Stimulated activated CD8-positive, alpha-beta memory T cell treated with anti-CD3 and anti-CD28 coated beads, Interleukin-12 subunit alpha, Interleukin-12 subunit beta, amount 100 ng/mL, for 1 hour (primary cell): ENCODE data around the gene LANCL2.
"Not testable (repeated sequence)": the region's sequence is repeated elsewhere in the genome, so short reads cannot be mapped to it uniquely, and the experiment has no call there.

Source experiments
- DNase-seq: peaks from one replicate; pipeline ENCODE4 v3.0.0-alpha.2; 2020; ENCODE audit warnings: low read depth

Gene LANCL2

DNA sequence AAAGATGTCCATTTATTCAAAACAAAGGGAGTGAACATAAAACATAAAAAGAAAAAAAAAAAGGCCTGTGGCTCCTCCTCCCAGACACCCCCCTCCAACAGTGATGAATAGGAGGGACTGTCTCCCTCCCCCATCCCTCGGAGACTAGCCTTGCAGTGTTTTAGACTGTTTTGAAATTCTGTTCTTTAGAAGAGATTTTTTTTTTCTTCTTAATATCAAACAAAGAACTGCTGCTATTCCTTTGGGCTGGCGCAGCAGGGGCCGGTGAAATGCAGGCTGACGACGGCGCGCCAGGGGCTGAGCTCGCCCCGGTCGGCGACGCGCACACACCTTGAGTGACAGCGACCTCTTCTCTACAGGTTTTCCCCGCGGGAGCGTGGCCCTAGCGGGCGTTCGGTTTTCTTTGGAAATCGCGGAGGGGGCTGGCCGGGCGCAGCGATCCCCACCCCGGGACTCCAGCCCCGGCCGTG lies at the start of gene LANCL2:
LANCL2 (plus strand) TSS at position 133 of the 470 bp plus-strand sequence. CDS start 689 bp downstream, outside the sequence.
- peak; percentile 11 for DNase-seq

DNA sequence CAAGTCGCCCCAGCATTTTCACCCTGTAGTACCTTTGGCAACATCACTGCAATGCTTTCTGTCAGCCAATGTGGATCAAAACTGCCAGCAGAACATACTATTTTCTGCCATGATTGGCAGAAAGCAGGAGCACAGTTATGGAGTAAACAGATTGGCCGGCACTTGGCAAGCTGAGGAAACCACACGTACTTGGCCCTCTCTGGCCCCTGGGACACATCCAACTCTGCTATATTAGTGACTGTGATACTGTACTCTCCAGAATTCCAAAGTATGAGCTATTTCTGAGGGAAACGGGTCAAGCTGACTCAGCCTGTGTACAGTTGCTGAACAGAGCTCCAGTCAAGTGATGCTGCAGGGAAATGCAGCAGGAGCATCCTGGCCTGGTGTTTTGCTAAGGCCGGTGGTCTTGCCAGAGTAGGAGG lies 39.8 kb upstream of the LANCL2 start:
- DNase-seq, result no peak

DNA sequence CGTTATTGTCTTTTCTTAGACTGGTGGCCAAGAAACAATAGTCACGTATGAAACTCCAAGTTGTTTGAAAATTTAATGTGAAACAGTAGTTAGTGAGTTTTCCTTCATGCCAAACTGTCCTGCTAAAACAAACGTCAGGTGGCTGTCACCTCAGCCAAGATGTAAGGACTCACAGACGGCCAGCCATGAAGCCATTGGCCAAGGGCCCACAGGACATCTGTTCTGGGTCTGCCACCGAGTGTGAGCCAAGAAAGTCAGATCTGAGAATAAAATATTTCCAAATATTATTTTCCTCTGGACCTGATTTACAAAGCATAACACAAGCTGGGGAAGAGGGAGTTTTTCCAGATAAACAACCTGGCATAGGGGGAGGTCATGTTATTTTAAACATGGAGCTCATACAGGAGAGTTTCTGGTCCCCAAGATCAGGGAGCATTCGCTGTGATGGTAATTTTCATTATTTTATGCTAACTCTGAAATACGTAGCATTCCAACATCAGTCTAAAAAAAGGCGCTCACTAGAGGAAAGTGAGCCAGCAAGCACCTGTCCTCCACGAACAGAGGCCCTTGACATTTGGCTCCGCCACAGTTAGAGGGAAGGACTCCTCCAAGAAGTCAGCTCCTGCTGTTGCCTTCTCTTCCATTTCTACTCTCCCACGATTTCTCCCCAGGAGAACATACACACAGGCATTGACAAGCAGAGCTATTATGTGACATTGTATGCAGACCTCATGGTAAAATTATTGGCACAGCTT lies 38.9 kb upstream of the LANCL2 start:
- no peak for DNase-seq

DNA sequence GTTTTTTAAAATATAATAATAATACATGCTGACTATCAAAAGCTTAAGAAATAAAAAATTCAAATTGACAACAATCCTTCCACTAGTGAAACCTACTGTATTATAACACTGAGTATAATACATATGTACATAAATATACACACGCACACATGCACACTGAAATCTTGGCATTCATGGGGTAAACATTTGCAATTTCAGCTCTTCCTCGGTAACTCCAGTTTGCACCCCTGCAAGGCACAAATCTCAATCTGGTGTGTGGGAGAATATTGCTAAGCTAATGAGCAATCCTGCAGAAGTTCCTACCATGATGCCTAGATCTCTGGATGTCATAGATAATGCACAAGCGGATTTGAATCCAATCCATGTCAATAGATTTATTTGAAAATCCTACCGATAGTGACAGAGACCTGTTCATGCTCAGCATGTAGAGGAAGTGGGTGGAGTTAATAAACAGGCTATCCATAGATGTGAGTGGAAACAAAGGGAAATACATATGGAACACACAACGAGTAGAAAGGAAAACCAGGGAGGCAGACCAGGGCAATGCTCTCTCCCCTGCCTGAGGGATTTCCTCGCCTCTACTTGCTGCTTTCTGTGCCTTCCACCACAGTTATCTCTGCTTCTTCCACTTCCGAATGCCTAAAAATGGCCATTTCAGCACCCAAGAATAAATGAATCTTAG lies 38.1 kb upstream of the LANCL2 start:
- DNase-seq, result no peak

GRCh38 chr7:55335151-55335550 lies 30.0 kb upstream of the LANCL2 start:
- no peak for DNase-seq

DNA sequence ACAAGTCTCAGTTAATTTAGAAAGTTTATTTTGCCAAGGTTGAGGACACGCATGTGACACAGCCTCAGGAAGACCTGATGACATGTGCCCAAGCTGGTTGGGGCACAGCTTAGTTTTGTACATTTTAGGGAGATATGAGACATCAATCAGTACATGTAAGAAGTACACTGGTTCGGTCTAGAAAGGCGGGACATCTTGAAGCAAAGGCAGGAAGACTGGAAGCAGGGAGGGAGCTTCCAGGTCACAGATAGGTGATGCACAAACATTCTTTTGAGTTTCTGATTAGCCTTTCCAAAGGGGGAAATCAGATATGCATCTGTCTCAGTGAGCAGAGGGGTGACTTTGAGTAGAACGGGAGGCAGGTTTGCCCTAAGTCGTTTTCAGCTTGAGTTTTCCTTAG lies 29.4 kb upstream of the LANCL2 start:
- DNase-seq, result no peak

DNA sequence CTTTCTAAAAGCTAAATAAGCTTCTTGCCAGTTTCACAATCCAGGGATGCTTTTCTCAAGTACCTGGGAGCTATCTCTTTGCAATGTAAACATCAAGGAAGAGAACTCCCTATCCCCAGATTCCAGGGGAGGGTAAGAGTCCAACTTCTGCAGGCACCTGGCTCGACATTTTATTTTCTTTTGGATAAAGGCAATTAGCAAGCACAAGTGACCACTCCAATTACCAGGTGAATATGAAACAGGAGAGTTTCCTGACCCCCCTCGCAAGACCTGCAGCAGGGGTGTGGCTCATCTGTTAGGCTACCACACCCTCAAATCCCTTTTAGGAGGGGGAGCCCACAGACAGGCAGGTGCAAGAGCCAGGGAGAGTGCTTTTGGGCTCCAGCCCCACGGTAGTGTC lies 28.6 kb upstream of the LANCL2 start:
- no peak for DNase-seq

DNA sequence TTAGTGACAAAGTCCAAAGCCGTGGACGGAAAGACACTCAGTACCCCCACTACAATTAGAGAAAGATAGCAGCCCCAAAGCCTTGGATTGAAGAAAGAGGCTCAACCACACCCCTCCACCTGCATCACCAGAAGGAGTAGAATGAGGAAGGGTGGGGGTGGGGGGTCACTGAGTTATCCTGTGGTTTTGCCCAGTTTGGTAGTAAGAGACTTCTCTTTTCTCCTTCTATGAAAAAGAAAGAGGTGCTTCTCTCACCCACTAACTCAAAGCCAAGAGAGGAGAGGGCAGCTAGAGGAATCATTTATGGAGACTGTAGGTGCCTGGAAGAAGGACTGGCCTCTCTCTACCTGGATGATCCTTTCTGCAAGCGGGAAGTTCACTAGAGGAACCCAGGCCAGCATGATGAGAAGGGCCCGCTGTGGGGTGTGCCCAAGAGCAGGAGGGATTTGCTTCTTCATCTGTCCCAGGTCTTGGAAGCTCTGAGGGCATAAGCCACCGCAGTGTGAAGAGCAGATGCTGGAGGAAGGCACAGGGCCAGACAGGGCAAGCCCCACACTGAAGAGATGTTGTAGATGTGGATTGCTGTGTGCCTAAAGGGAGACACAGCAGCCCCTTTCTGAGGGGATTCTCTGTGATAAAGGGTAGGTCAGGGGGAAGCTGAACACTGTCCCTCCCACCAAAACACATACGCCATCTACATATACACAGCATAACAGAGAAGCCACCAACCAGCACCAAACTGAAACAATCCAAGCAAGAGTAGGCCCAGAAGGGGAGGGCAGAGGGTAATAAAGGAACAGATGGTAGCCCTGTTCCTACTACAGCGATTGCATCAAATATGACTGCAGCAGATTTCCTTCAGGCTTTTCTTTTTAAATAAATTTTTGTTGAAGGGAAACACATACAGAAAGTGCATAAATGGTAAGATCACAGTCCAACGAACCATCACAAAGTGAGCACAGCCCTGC lies 25.8 kb upstream of the LANCL2 start:
- no peak for DNase-seq

GRCh38 chr7:55342216-55342871 lies 22.8 kb upstream of the LANCL2 start:
- no peak for DNase-seq

- no peak for DNase-seq
These were observed 21.9 kb upstream of the LANCL2 start for GRCh38 chr7:55343002-55343781.

DNA sequence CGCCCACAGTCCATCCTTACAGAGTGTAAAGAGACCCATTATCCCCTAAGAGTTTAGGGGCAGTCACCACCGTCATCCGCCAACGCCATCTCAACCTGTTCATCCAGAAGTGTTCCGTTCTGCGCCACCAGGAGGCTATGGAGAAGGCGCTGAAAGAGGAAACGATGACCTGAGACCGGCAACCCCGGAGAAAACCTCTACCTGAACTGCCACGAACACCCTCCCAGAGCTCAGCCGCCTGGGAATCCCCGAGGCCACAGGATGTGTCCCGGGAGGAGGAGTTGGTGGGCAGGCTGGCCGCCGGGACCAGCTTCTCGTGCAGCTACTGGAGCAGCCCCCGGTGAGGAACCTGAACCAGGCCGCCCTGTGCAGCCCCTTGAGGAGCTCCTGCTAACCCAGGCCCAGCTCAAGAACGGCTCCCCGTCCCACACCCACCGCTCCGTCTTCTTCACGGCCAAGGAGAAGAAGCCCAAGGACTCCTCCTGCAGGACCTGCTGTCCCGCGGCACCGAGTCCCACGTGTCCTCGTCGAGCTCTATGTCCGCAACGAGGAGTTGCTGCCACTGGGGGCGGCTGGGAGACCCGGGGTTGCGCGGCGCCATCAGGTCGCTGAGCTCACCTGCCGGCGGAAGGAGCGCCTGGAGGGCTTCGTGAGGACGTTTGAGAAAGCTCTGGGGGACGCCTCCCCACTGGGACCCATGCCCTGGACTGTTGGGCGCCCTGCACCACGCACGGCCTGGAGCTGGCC lies 21.1 kb upstream of the LANCL2 start:
- DNase-seq, result no peak

GRCh38 chr7:55344840-55345239 lies 20.3 kb upstream of the LANCL2 start:
- no peak for DNase-seq

DNA sequence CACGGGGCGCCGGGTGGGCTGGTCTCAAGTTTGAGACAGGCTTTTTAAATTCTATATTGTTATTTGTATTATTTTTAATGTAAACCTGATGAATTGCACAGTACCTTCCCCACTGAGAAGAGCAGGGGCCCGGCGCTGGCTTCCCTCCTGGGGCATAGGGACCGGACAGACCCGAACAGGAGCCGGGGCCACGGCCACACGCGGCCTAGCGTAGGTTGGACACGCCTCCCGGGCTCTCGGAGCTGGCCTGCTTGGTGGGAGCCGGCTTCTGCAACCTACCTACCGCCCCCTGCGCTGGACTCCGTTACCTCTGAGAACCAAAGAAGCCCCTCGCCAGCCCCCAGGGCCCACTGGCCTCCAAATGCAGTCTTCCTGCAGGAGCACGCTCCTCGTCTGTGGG lies 19.8 kb upstream of the LANCL2 start:
- no peak for DNase-seq

DNA sequence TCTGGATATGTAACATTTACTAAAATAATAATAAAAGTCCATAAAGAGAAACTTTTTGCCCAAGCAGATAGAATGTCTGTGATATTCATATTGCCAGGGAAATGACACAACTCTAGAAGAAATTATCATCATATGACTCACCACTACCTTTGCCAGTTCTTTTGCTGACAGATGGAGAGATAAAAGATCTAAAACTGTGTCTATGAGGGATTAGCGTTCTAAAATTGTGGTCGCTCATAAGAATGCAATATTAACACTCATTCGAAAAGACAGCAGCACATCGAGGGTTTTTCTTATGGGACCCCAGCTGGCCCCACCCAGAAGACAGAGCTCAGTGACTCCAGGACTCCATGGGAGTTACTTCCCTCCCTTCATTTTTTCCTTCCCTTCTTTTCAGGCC lies 16.6 kb upstream of the LANCL2 start:
- no peak for DNase-seq

DNA sequence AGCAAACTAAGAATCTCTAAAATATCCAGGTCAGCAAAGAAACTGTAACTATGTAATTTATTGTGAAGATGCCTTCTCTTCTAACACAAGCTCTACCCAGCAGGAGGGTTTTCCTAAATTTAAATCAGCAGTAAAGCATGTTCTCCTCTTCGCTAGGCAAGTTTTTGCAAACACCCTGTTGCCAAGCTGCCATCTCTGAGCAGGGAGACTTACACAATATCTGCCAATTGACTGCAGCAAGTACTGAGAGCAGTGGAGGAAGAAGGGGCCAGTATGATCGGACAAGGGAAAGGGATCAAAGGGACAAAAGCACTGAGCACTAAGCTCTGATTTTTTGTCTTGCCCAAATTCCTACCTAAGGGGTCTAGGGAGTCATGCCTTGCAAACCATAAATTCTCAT lies 16.0 kb upstream of the LANCL2 start:
- DNase-seq, result no peak

DNA sequence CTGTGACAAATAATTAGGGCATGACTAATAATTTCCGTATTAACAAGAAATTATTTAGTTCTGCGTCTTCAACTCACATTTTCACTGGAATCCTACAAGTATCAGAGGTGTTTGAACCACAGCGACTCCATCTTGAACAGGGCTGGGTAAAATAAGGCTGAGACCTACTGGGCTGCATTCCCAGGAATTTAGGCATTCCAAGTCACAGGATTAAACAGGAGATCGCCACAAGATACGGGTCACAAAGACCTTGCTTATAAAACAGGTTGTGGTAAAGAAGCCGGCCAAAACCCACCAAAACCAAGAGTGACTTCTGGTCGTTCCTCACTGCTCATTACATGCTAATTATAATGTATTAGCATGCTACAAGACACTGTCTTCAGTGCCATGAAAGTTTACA lies 14.9 kb upstream of the LANCL2 start:
- no peak for DNase-seq

DNA sequence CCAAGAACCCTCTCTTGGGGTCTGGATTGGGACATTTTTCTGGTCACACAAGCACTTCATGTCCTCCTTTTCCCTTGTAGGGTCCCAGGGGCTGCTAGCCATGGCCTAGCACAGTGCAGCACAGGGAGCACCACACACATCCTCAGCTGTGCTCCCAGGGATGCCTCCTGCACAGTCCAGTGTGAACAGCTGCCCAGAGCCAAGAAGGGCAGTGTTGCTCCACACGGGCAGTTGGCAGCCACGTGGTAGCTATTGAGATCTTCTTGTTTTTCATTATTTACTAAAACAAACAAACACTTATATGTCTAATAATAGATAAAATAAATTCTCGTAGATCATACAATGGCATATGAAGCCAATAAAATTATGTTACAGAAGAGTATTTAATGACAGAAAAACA lies 13.9 kb upstream of the LANCL2 start:
- DNase-seq, result no peak

DNA sequence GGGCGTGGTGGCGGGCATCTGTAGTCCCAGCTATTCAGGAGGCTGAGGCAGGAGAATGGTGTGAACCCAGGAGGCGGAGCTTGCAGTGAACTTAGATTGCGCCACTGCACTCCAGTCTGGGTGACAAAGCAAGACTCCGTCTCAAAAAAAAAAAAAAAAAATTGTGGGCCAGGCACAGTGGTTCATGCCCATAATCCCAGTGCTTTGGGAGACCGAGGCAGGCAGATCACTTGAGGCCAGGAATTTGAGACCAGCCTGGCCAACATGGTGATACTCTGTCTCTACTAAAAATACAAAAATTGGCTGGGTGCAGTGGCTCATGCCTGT lies 12.2 kb upstream of the LANCL2 start:
- not testable (repeated sequence) for DNase-seq

DNA sequence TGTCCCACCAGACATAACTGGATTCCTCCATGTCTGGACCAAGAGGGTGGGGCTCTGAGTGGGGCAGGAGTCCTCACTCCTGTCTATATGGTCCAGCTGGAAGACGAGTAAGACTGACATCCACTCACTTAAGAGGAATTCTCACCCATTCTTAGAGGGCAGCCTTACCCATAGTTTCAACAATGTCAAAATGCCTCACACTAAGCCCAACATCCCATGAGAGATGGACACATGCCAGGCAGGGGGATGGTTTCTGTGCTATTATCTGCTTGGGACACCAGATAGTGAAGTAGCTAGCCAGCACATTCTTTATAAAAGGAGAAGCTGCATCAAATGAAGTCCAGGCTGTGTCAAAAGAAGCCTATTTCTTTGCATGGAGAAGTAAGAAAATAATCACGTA lies 4.7 kb upstream of the LANCL2 start:
- DNase-seq, result no peak

DNA sequence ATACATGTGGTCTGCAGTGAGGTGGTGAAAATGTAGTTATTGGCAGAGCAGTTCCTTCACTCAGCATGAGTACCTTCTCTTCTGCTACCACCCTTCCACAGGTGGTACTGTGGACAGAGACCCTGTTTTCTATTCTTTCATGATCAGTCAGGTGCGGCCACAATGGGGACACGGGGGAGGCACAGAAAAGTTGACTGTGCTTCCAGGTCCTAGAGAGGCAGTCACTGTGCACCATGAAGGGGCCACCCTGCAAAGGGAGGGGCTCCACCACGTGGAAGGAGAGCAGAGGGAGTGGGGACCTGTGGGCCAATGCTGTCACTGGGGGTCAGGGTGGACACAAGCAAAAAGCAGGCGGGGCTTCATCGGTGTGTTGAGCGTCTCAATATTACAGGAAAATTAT lies 3.6 kb upstream of the LANCL2 start:
- no peak for DNase-seq

GRCh38 chr7:55362927-55363326 lies 2.2 kb upstream of the LANCL2 start:
- no peak for DNase-seq
